ENCODE measurements around the gene JARID2. TPM values are rescaled to one million over a fixed set of nuclear protein-coding genes. Genes with fewer than 3 reads are reported as not detected.

The JARID2 gene
- polyA plus RNA-seq, 1 donor (not counting 4 experiments of a cell fraction or from before 2014, with no cell fraction given), result 11.0 TPM

- dilution Hi-C loops (cut with MboI; ENCODE audit: extremely low pct_ligation_motif_present, low sequenced_read_pairs), result no loop called here
Measured at GRCh38 chr6:15504040-15504495, 258.2 kb downstream of the JARID2 start.

GRCh38 chr6:15504581-15505350 is 258.9 kb downstream of the JARID2 start:
- peaks cover 23 to 47% of the 10 kb centered on the region in 2 experiments for H3K36me3 ChIP-seq (ENCODE audit: control insufficient read depth in 2 of 2, extremely low read depth in 1 of 2, insufficient read depth in 2 of 2, low read length in 2 of 2)
- peak; percentile 69 for FAIRE-seq
- peak overlapping the region; percentile 42 for H3K9ac ChIP-seq (ENCODE audit: control insufficient read depth, extremely low read depth, insufficient read depth, low read length)
- no peaks in the 10 kb centered on the region for H3K27me3 ChIP-seq (ENCODE audit: control insufficient read depth, extremely low read depth, insufficient read depth, low read length)
- peak overlapping the region; percentile 56 for H3K4me2 ChIP-seq (ENCODE audit: control insufficient read depth, extremely low read depth, insufficient read depth, low read depth, low read length)
- H4K20me1 ChIP-seq (ENCODE audit: control insufficient read depth, extremely low read depth, insufficient read depth, low read length), result peaks cover 14% of the 10 kb centered on the region
- H3K4me1 ChIP-seq (ENCODE audit: control insufficient read depth, extremely low read depth, insufficient read depth, low read length), result peaks cover 13% of the 10 kb centered on the region
- peak; percentile 15 for DNase-seq (ENCODE audit: low read depth, low spot score)
- H3K27ac ChIP-seq (ENCODE audit: control insufficient read depth, insufficient read depth, low read length), result peak overlapping the region; percentile 30
- H3K9me1 ChIP-seq (ENCODE audit: control insufficient read depth, extremely low read depth, insufficient read depth, low read length), result peaks cover 5% of the 10 kb centered on the region
- no peak for TF ChIP-seq CTCF (optimal IDR thresholded peaks at IDR 0.05 in 1 of 3, IDR thresholded peaks at IDR 0.05 in 1 of 3, conservative IDR thresholded peaks at IDR 0.05 in 1 of 3; ENCODE audit: extremely low read depth in 1 of 3, insufficient read depth in 2 of 3, low read length in 3 of 3)
- no peak for TF ChIP-seq EZH2 (IDR thresholded peaks at IDR 0.05; ENCODE audit: low read length)
- peak overlapping the region in 1 of 3 experiments; percentile 16 for H3K4me3 ChIP-seq (ENCODE audit: control insufficient read depth in 2 of 3, extremely low read depth in 1 of 3, insufficient read depth in 2 of 3, low read depth in 1 of 3, low read length in 3 of 3)
- peaks cover 10% of the 10 kb centered on the region for H3K79me2 ChIP-seq (ENCODE audit: control insufficient read depth, insufficient read depth, low read length)
- no peak overlapping the region for H2AFZ ChIP-seq (ENCODE audit: control insufficient read depth, low read length)
- dilution Hi-C loops (cut with MboI; ENCODE audit: extremely low pct_ligation_motif_present, low sequenced_read_pairs), result no loop called here
- no peaks in the 10 kb centered on the region for H3K9me3 ChIP-seq (ENCODE audit: control insufficient read depth, low read depth, low read length)

More at GRCh38 chr6:15504040-15504495, 258.2 kb downstream of the JARID2 start:
- H3K27ac ChIP-seq (ENCODE audit: control insufficient read depth, insufficient read depth, low read length), result peak overlapping the region; percentile 30
- no peak overlapping the region for H3K9ac ChIP-seq (ENCODE audit: control insufficient read depth, extremely low read depth, insufficient read depth, low read length)
- peaks cover 14% of the 10 kb centered on the region for H3K79me2 ChIP-seq (ENCODE audit: control insufficient read depth, insufficient read depth, low read length)
- peaks cover 7% of the 10 kb centered on the region for H3K9me1 ChIP-seq (ENCODE audit: control insufficient read depth, extremely low read depth, insufficient read depth, low read length)
- peaks cover 24 to 43% of the 10 kb centered on the region in 2 experiments for H3K36me3 ChIP-seq (ENCODE audit: control insufficient read depth in 2 of 2, extremely low read depth in 1 of 2, insufficient read depth in 2 of 2, low read length in 2 of 2)
- H3K9me3 ChIP-seq (ENCODE audit: control insufficient read depth, low read depth, low read length), result no peaks in the 10 kb centered on the region
- DNase-seq (ENCODE audit: low read depth, low spot score), result no peak
- peak overlapping the region; percentile 56 for H3K4me2 ChIP-seq (ENCODE audit: control insufficient read depth, extremely low read depth, insufficient read depth, low read depth, low read length)
- H4K20me1 ChIP-seq (ENCODE audit: control insufficient read depth, extremely low read depth, insufficient read depth, low read length), result peaks cover 18% of the 10 kb centered on the region
- peaks cover 15% of the 10 kb centered on the region for H3K4me1 ChIP-seq (ENCODE audit: control insufficient read depth, extremely low read depth, insufficient read depth, low read length)
- H2AFZ ChIP-seq (ENCODE audit: control insufficient read depth, low read length), result no peak overlapping the region
- no peaks in the 10 kb centered on the region for H3K27me3 ChIP-seq (ENCODE audit: control insufficient read depth, extremely low read depth, insufficient read depth, low read length)
- FAIRE-seq, result no peak
- H3K4me3 ChIP-seq (ENCODE audit: control insufficient read depth in 2 of 3, extremely low read depth in 1 of 3, insufficient read depth in 2 of 3, low read depth in 1 of 3, low read length in 3 of 3), result peak overlapping the region in 1 of 3 experiments; percentile 16
- TF ChIP-seq EZH2 (IDR thresholded peaks at IDR 0.05; ENCODE audit: low read length), result no peak
- no peak for TF ChIP-seq CTCF (optimal IDR thresholded peaks at IDR 0.05 in 1 of 3, IDR thresholded peaks at IDR 0.05 in 1 of 3, conservative IDR thresholded peaks at IDR 0.05 in 1 of 3; ENCODE audit: extremely low read depth in 1 of 3, insufficient read depth in 2 of 3, low read length in 3 of 3)

All from keratinocyte (primary cell).